HG02938 (cell line): ENCODE data around the gene ADK.
"Not testable (repeated sequence)": the region's sequence is repeated elsewhere in the genome, so short reads cannot be mapped to it uniquely, and the experiment has no call there.

Experiments used
- ATAC-seq: cut with Tn5 transposase; IDR thresholded peaks from one replicate; pipeline ENCODE4 v1.9.1; 2021; ENCODE audit warnings: mild to moderate bottlenecking, moderate library complexity; ENCODE audit not compliant: unreplicated experiment

ADK gene

GRCh38 chr10:74140553-74140952, 10.5 kb upstream of the ADK start:
- ATAC-seq = no peak

GRCh38 chr10:74145133-74145532, 5.9 kb upstream of the ADK start:
- ATAC-seq = no peak

GRCh38 chr10:74146980-74147379, 4.0 kb upstream of the ADK start:
- not testable (repeated sequence) for ATAC-seq

- ATAC-seq = peak; percentile 34
Measured at GRCh38 chr10:74150204-74150989, 624 bp upstream of the ADK start, which contains the start of gene AP3M1. Gene AP3M1, minus strand, starts transcription at chr10:74150828. Its CDS starts 12,449 bp downstream, at chr10:74138379.

- no peak for ATAC-seq
Measured at GRCh38 chr10:74151879-74152722, 1.1 kb downstream of the ADK start.

- no peak for ATAC-seq
Measured at GRCh38 chr10:74153123-74153522, 2.1 kb downstream of the ADK start.

- ATAC-seq = no peak
Measured at GRCh38 chr10:74153676-74154075, 2.7 kb downstream of the ADK start.

- no peak for ATAC-seq
Measured at GRCh38 chr10:74156919-74157289, 5.9 kb downstream of the ADK start.

- ATAC-seq = no peak
Measured at GRCh38 chr10:74160013-74160412, 9.0 kb downstream of the ADK start.

- no peak for ATAC-seq
Measured at GRCh38 chr10:74163319-74164068, 12.5 kb downstream of the ADK start.

GRCh38 chr10:74164716-74165529, 13.9 kb downstream of the ADK start:
- no peak for ATAC-seq

- no peak for ATAC-seq
Measured at GRCh38 chr10:74165530-74165901, 14.5 kb downstream of the ADK start.

GRCh38 chr10:74167443-74167842, 16.4 kb downstream of the ADK start:
- no peak for ATAC-seq

GRCh38 chr10:74171625-74172024, 20.6 kb downstream of the ADK start:
- ATAC-seq = no peak

GRCh38 chr10:74174521-74174920, 23.5 kb downstream of the ADK start:
- ATAC-seq = no peak

GRCh38 chr10:74175510-74176379, 24.7 kb downstream of the ADK start:
- no peak for ATAC-seq

- peak; percentile 87 for ATAC-seq
Measured at GRCh38 chr10:74176380-74177139, 25.5 kb downstream of the ADK start.

GRCh38 chr10:74177140-74177677, 26.2 kb downstream of the ADK start:
- ATAC-seq = no peak
